A549 (cell line): ENCODE results near the gene MAML3. TPM values are rescaled to one million over a fixed set of nuclear protein-coding genes. Genes with fewer than 3 reads are reported as not detected.
A peak's percentile ranks its signal among the peaks of the same experiment; 100 is the strongest.

Experiments used
- ATAC-seq, 2 experiments: fragments of 200-7000 bp in 1 of 2; fragments of >200 bp in 1 of 2; cut with Nextera tagmentation in 1 of 2; cut with Tn5 transposase in 1 of 2; 3 replicates each; pipeline versions ENCODE4 v1.8.0 to v1.9.1; 2018 to 2020; ENCODE audit warnings: mild to moderate bottlenecking in 1 of 2, moderate library complexity in 1 of 2
- CTCF ChIA-PET: fragments of 300-600 bp; sonication (Branson Sonifier 250); formaldehyde crosslinking; extraction: SDS; loops from one replicate; lab custom pipeline; 2021; ENCODE audit warnings: antibody characterized with exemption, inconsistent platforms; lab: Yijun Ruan, JAX
- POLR2A ChIA-PET: fragments of 350-600 bp; formaldehyde crosslinking; extraction: SDS; loops from one replicate; lab custom pipeline; 2021; ENCODE audit warnings: antibody characterized with exemption, inconsistent platforms; lab: Yijun Ruan, JAX
- DNase-seq, 2 experiments: peaks; one replicate each; pipeline versions ENCODE4 v3.0.0 to v3.0.0-alpha.2; 2011 to 2016; ENCODE audit warnings: low read depth in 1 of 2, low spot score in 1 of 2
- FAIRE-seq: peaks from 2 replicates; lab custom pipeline; 2011; peaks lifted over from hg19 to GRCh38; lab: Jason Lieb, UNC
- H3K27ac ChIP-seq, 2 experiments: fragments of >200 bp; sonication (Bioruptor Twin); formaldehyde crosslinking; 3 replicates each; pipeline ENCODE4 v1.5.1; 2016 to 2017
- H3K4me1 ChIP-seq: fragments of >200 bp; sonication (Bioruptor Twin); formaldehyde crosslinking; 3 replicates; pipeline ENCODE4 v1.6.1; 2016
- H3K4me2 ChIP-seq: fragments of >200 bp; sonication (Bioruptor Twin); formaldehyde crosslinking; 3 replicates; pipeline ENCODE4 v1.6.1; 2016
- H3K4me3 ChIP-seq: fragments of >200 bp; sonication (Bioruptor Twin); formaldehyde crosslinking; 3 replicates; pipeline ENCODE4 v1.5.1; 2016
- H3K9me3 ChIP-seq: fragments of >200 bp; sonication (Bioruptor Twin); formaldehyde crosslinking; 3 replicates; pipeline ENCODE4 v1.6.1; 2016
- BHLHE40 ChIP-seq: IDR thresholded peaks from 2 replicates; pipeline ENCODE4 v1.6.1; 2012; ENCODE audit warnings: low read depth, low read length, inconsistent platforms
- CBX8 ChIP-seq: fragments of 200-600 bp; sonication (generic); IDR thresholded peaks from 2 replicates; pipeline ENCODE4 v1.6.1; 2016
- CEBPB ChIP-seq, 2 experiments: fragments of >200 bp in 1 of 2; sonication (Bioruptor Twin) in 1 of 2; formaldehyde crosslinking in 1 of 2; IDR thresholded peaks; 2 replicates each; pipeline ENCODE4 v1.6.1; 2012 to 2016
- EP300 ChIP-seq, 2 experiments: fragments of >200 bp; sonication (Bioruptor Twin); formaldehyde crosslinking; IDR thresholded peaks; 2 replicates in 1 of 2; 3 replicates in 1 of 2; pipeline ENCODE4 v1.6.1; 2016 to 2017
- ESRRA ChIP-seq: fragments of 150-350 bp; IDR thresholded peaks from 2 replicates; pipeline ENCODE4 v1.6.1; 2014; ENCODE audit warnings: mild to moderate bottlenecking, low read length, borderline replicate concordance
- FOSB ChIP-seq: fragments of 250-450 bp; sonication (Bioruptor Pico); IDR thresholded peaks from 2 replicates; pipeline ENCODE4 v1.5.0; 2020; ENCODE audit warnings: mild to moderate bottlenecking, moderate library complexity
- FOSL2 ChIP-seq, 2 experiments: fragments of 450-650 bp in 1 of 2; fragments of >200 bp in 1 of 2; sonication (Bioruptor Twin) in 1 of 2; formaldehyde crosslinking; IDR thresholded peaks; 2 replicates each; pipeline versions ENCODE4 v1.5.0 to v1.6.1; 2016 to 2020; ENCODE audit warnings: mild to moderate bottlenecking in 1 of 2, moderate library complexity in 1 of 2
- FOXS1 ChIP-seq: fragments of 250-450 bp; sonication (Bioruptor Pico); IDR thresholded peaks from 2 replicates; pipeline ENCODE4 v1.5.0; 2020; ENCODE audit warnings: mild to moderate bottlenecking, moderate library complexity
- HOXB5 ChIP-seq: fragments of 250-450 bp; sonication (Bioruptor Pico); IDR thresholded peaks from 2 replicates; pipeline ENCODE4 v1.5.0; 2020; ENCODE audit warnings: mild to moderate bottlenecking, moderate library complexity
- JUN ChIP-seq, 2 experiments: fragments of >200 bp; sonication (Bioruptor Twin); formaldehyde crosslinking; IDR thresholded peaks; 2 replicates in 1 of 2; 3 replicates in 1 of 2; pipeline ENCODE4 v1.6.1; 2016 to 2017
- KDM1A ChIP-seq: fragments of 200-600 bp; sonication (generic); IDR thresholded peaks from 2 replicates; pipeline ENCODE4 v1.6.1; 2016; ENCODE audit warnings: low read depth, mild to moderate bottlenecking
- NR3C1 ChIP-seq: fragments of >200 bp; sonication (Bioruptor Twin); formaldehyde crosslinking; IDR thresholded peaks from 3 replicates; pipeline ENCODE4 v1.6.1; 2017
- PHF8 ChIP-seq: fragments of 200-600 bp; sonication (generic); IDR thresholded peaks from 2 replicates; pipeline ENCODE4 v1.6.1; 2016; ENCODE audit warnings: low read depth, mild to moderate bottlenecking, antibody characterized with exemption, moderate library complexity, borderline replicate concordance
- POLR2A ChIP-seq: IDR thresholded peaks from 2 replicates; pipeline ENCODE4 v1.6.1; 2012; ENCODE audit warnings: mild to moderate bottlenecking, low read length
- RAD21 ChIP-seq, 2 experiments: fragments of >200 bp in 1 of 2; sonication (Bioruptor Twin) in 1 of 2; formaldehyde crosslinking in 1 of 2; IDR thresholded peaks in 1 of 2; conservative IDR thresholded peaks in 1 of 2; 2 replicates in 1 of 2; 3 replicates in 1 of 2; pipeline ENCODE4 v1.6.1; 2012 to 2018; ENCODE audit warnings: inconsistent platforms in 1 of 2
- RARB ChIP-seq: fragments of 250-450 bp; sonication (Bioruptor Pico); IDR thresholded peaks from 2 replicates; pipeline ENCODE4 v1.8.0; 2021; ENCODE audit warnings: mild to moderate bottlenecking, moderate library complexity
- RCOR1 ChIP-seq: fragments of 150-350 bp; IDR thresholded peaks from 2 replicates; pipeline ENCODE4 v1.6.1; 2014; ENCODE audit warnings: antibody characterized with exemption, low read length, low read depth
- REST ChIP-seq: fragments of 200-600 bp; sonication (generic); IDR thresholded peaks from 2 replicates; pipeline ENCODE4 v1.6.1; 2016; ENCODE audit warnings: antibody characterized with exemption, mild to moderate bottlenecking, moderate library complexity
- RNF2 ChIP-seq: fragments of 200-600 bp; sonication (generic); IDR thresholded peaks from 2 replicates; pipeline ENCODE4 v1.6.1; 2016; ENCODE audit warnings: low read depth, mild to moderate bottlenecking, antibody characterized with exemption, moderate library complexity, borderline replicate concordance
- SMC3 ChIP-seq: fragments of >200 bp; sonication (Bioruptor Twin); formaldehyde crosslinking; IDR thresholded peaks from 3 replicates; pipeline ENCODE4 v1.6.1; 2018; ENCODE audit warnings: inconsistent platforms
- TFCP2L1 ChIP-seq: fragments of 250-450 bp; sonication (Bioruptor Pico); IDR thresholded peaks from 2 replicates; pipeline ENCODE4 v1.5.0; 2021; ENCODE audit warnings: mild to moderate bottlenecking
- TP53 ChIP-seq: fragments of 250-450 bp; sonication (Bioruptor Pico); IDR thresholded peaks from 2 replicates; pipeline ENCODE4 v1.5.0; 2021; ENCODE audit warnings: mild to moderate bottlenecking, moderate library complexity
- USF2 ChIP-seq: fragments of 450-650 bp; IDR thresholded peaks from 2 replicates; pipeline ENCODE4 v1.6.1; 2014; ENCODE audit warnings: antibody characterized with exemption
- ZNF302 ChIP-seq: fragments of 250-450 bp; sonication (Bioruptor Pico); IDR thresholded peaks from 2 replicates; pipeline ENCODE4 v1.9.0; 2021; ENCODE audit warnings: inconsistent platforms, mild to moderate bottlenecking, moderate library complexity
- WGBS: methylation state at CpG from one replicate; pipeline ENCODE4 v1.1.6; 2017; ENCODE audit errors: missing lambda C conversion rate; 5-methylcytosine and 5-hydroxymethylcytosine counted together
- polyA plus RNA-seq, 4 experiments: library from polyadenylated mRNA; depleted of rRNA in 3 of 4; stranded (reverse); fragments of >200 nt; fragmentation: RNase III in 1 of 4; extraction: RNeasy Plus Mini Kit Qiagen cat#74134 plus additional on column Dnase treatment in 1 of 4; gene quantifications; 2 replicates in 3 of 4; 3 replicates in 1 of 4; pipeline ENCODE4 v1.2.3, GENCODE V29; 2011 to 2017
- TF ChIP-seq, protein P1 (sequence below): IDR thresholded peaks from 2 replicates; pipeline ENCODE4 v1.6.1; 2012; ENCODE audit warnings: low read depth, borderline replicate concordance
- TF ChIP-seq, protein P2 (sequence below): fragments of 250-450 bp; sonication (Bioruptor Pico); IDR thresholded peaks from 2 replicates; pipeline ENCODE4 v1.5.0; 2021; ENCODE audit warnings: mild to moderate bottlenecking, moderate library complexity, borderline replicate concordance

The MAML3 gene
- polyA plus RNA-seq, 2 of the 4 experiments (the other 2 are of a cell fraction): 9.0 to 22.2 TPM

- POLR2A ChIA-PET: no interaction called here
- TF ChIP-seq, protein P1, sequence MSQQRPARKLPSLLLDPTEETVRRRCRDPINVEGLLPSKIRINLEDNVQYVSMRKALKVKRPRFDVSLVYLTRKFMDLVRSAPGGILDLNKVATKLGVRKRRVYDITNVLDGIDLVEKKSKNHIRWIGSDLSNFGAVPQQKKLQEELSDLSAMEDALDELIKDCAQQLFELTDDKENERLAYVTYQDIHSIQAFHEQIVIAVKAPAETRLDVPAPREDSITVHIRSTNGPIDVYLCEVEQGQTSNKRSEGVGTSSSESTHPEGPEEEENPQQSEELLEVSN: no peak
- TF ChIP-seq ESRRA (no peak), TP53 (CRISPR knock-in tag) (no peak), KDM1A (no peak), NR3C1 (no peak), RAD21 (conservative IDR thresholded peaks at IDR 0.05 in 1 of 2, IDR thresholded peaks at IDR 0.05 in 1 of 2) (no peak), RCOR1 (no peak), POLR2A (no peak), FOXS1 (CRISPR knock-in tag) (no peak), RARB (CRISPR knock-in tag) (no peak), JUN (IDR thresholded peaks at IDR 0.05) (no peak), REST (no peak), TFCP2L1 (CRISPR knock-in tag) (no peak), SMC3 (no peak), EP300 (IDR thresholded peaks at IDR 0.05) (no peak), CEBPB (IDR thresholded peaks at IDR 0.05) (no peak)
- Histone ChIP-seq H3K27ac (no peak overlapping the region), H3K9me3 (no peaks in the 10 kb centered on the region), H3K4me3 (no peak overlapping the region), H3K4me2 (no peak overlapping the region), H3K4me1 (peaks cover 3% of the 10 kb centered on the region; the same call in 1 of the 3 replicates)
- WGBS: 79% methylated on average over 4 of the region's 4 CpGs
- ATAC-seq (no peak), DNase-seq (no peak), FAIRE-seq (no peak)
- CTCF ChIA-PET: no interaction called here
Measured at GRCh38 chr4:139957986-139958738, 195.8 kb downstream of the MAML3 start.

GRCh38 chr4:139957065-139957464 lies 196.9 kb downstream of the MAML3 start:
- TF ChIP-seq HOXB5: no peak
- no peak for TF ChIP-seq FOSL2 (IDR thresholded peaks at IDR 0.05)
- no peak for TF ChIP-seq FOSL2 (CRISPR knock-in tag; IDR thresholded peaks at IDR 0.05)
- TF ChIP-seq ESRRA: no peak
- TF ChIP-seq KDM1A: peak; percentile 49; the same call in 1 of the 2 replicates
- TF ChIP-seq, all 56 proteins: peak for 1
- DNase-seq (no peak), ATAC-seq (no peak), FAIRE-seq (no peak)
- ChIA-PET POLR2A (no interaction called here), CTCF (interaction anchor here (1.6 kb wide), 1 partner anchor 89 kb away, joined by 3 read pairs; no protein-coding TSS in a partner anchor)
- Histone ChIP-seq H3K4me2 (no peak overlapping the region), H3K4me1 (peaks cover 3% of the 10 kb centered on the region; the same call in 1 of the 3 replicates), H3K4me3 (no peak overlapping the region), H3K27ac (no peak overlapping the region), H3K9me3 (no peaks in the 10 kb centered on the region)
- 94% methylated on average over 2 of the region's 2 CpGs for WGBS

DNA sequence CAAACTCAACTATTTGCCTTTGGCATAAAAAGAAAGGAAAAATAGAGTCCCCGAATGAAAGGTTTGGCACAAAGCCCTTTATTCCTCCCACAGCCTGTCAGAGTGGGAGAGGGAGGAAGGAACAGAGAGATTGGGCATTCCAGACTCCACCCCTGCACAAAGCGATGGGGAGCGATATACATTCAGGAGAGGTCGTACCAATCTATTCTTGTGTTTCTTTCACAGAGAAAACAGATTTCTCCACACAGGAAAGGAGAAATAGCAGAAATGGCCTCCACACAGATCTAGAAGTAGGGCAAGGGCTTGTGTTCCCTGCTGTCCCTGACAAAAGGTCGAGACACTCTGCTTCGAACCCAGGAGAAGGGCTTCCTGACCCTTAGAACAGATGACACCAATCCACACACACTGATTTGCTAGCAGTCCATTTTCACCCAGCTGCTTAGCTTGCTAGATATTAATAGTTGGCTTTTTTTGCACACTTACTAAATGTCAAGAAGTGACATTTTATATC lies 197.4 kb downstream of the MAML3 start:
- DNase-seq (no peak), FAIRE-seq (no peak), ATAC-seq (peak in 1 of 2 experiments; percentile 28; a peak in 1 of 6 replicates)
- Histone ChIP-seq H3K4me3 (no peak overlapping the region), H3K4me1 (peaks cover 3% of the 10 kb centered on the region; the same call in 1 of the 3 replicates), H3K9me3 (no peaks in the 10 kb centered on the region), H3K27ac (no peak overlapping the region), H3K4me2 (no peak overlapping the region)
- CTCF ChIA-PET: interaction anchor here (1.6 kb wide), 1 partner anchor 88 kb away, joined by 3 read pairs; no protein-coding TSS in a partner anchor
- WGBS: 82% methylated on average over 6 of the region's 6 CpGs
- TF ChIP-seq RNF2 (no peak), CBX8 (no peak), NR3C1 (no peak), PHF8 (no peak), FOSB (CRISPR knock-in tag) (no peak), TFCP2L1 (CRISPR knock-in tag) (no peak), ZNF302 (no peak), USF2 (no peak), BHLHE40 (no peak), JUN (IDR thresholded peaks at IDR 0.05) (no peak)
- TF ChIP-seq, protein P2, sequence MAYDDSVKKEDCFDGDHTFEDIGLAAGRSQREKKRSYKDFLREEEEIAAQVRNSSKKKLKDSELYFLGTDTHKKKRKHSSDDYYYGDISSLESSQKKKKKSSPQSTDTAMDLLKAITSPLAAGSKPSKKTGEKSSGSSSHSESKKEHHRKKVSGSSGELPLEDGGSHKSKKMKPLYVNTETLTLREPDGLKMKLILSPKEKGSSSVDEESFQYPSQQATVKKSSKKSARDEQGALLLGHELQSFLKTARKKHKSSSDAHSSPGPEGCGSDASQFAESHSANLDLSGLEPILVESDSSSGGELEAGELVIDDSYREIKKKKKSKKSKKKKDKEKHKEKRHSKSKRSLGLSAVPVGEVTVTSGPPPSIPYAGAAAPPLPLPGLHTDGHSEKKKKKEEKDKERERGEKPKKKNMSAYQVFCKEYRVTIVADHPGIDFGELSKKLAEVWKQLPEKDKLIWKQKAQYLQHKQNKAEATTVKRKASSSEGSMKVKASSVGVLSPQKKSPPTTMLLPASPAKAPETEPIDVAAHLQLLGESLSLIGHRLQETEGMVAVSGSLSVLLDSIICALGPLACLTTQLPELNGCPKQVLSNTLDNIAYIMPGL (CRISPR knock-in tag): no peak
- POLR2A ChIA-PET: no interaction called here
